Pancreas (tissue), 10 donors: ENCODE measurements around the gene NOS1AP. TPM values are rescaled to one million over a fixed set of nuclear protein-coding genes. Genes with fewer than 3 reads are reported as not detected.

Source experiments
- ATAC-seq, 4 donors: fragments of 200-7000 bp; cut with Tn5 transposase; one replicate each; pipeline versions ENCODE4 v1.8.0 to v1.9.1; 2020; ENCODE audit warnings: mild to moderate bottlenecking in 4 of 4, moderate library complexity in 4 of 4
- DNase-seq, 6 donors: peaks; one replicate each; pipeline ENCODE4 v3.0.0-alpha.2; 2020
- FAIRE-seq: peaks from 2 replicates; lab custom pipeline; 2012; peaks lifted over from hg19 to GRCh38; lab: Jason Lieb, UNC
- H3K27ac ChIP-seq, 4 donors: fragments of 200-600 bp; sonication (generic); 1 replicate in 3 of 4; 2 replicates in 1 of 4; pipeline versions ENCODE4 v1.5.0 to v1.8.0; 2020
- H3K27me3 ChIP-seq, 4 donors: fragments of 200-600 bp; one replicate each; pipeline ENCODE4 v1.8.0; 2021
- H3K36me3 ChIP-seq, 3 donors: fragments of 200-600 bp; sonication (generic) in 1 of 3; one replicate each; pipeline versions ENCODE4 v1.5.0 to v1.8.0; 2020 to 2021
- H3K4me1 ChIP-seq, 3 donors: fragments of 200-600 bp; one replicate each; pipeline ENCODE4 v1.8.0; 2021
- H3K4me3 ChIP-seq, 4 donors: fragments of 200-600 bp; sonication (generic) in 2 of 4; one replicate each; pipeline versions ENCODE4 v1.5.0 to v1.8.0; 2020 to 2021
- H3K9me3 ChIP-seq, 4 donors: fragments of 200-600 bp; one replicate each; pipeline ENCODE4 v1.8.0; 2021
- CTCF ChIP-seq, 4 donors: fragments of 200-600 bp; sonication (generic) in 3 of 4; IDR thresholded peaks; one replicate each; pipeline versions ENCODE4 v1.5.0 to v1.8.0; 2021; ENCODE audit warnings: antibody characterized with exemption in 4 of 4
- WGBS, 2 donors: extraction: QIAGEN DNeasy Blood & Tissue Kit; methylation state at CpG; one replicate each; pipeline ENCODE4 v1.1.7; 2013; 5-methylcytosine and 5-hydroxymethylcytosine counted together
- intact Hi-C, 3 donors: fragments of 100-400 bp; cut with DNase I; formaldehyde crosslinking; loops; one replicate each; pipeline versions ENCODE4 v1.11.1 to v1.14.2; 2022
- polyA plus RNA-seq, 2 donors: library from polyadenylated mRNA; stranded (reverse); fragments of 200-250 nt; gene quantifications; one replicate each; pipeline ENCODE4 v1.2.3, GENCODE V29; 2013
- total RNA-seq, 6 donors: library from RNA; stranded (reverse); fragmentation: NEBNext Ultra II Directional in 4 of 6; extraction: Animal tissue kit (Norgen Biotek cat#: 25700) in 4 of 6; gene quantifications; one replicate each; pipeline versions ENCODE4 v1.2.1 to v1.2.4, GENCODE V29; 2021 to 2023
- donor health status: healthy with polysubstance abuse.
- donor health status: DM: no; HTN: no; CAD: no; lungs with moderate emphysema.
- donor health status: DM: no; HTN: no; CAD: no.
- donor health status: control.
- donor health status: control.
- donor health status: Bipolar disorder and iron deficiency.
- donor health status: DM: yes; HTN: yes; CAD: no.
- donor health status: DM: no; HTN: no; CAD: no.
- donor health status: DM: no; HTN: no; CAD: no.
- donor health status: DM: yes; HTN: yes; CAD: no.

NOS1AP gene
- 1 to 10 TPM; 1.6 to 2.8 (median 1.8) TPM for total RNA-seq
- under 1 TPM; 0.40 to 0.87 TPM for polyA plus RNA-seq

- WGBS, 2 donors: 0 to 1% methylated on average over 52 to 95 of the region's 95 CpGs
- peak; percentile 82 to 96 (median 88) for DNase-seq
- Histone ChIP-seq H3K4me1 (peaks cover 0 to 9% (median 3%) of the 10 kb centered on the region in 3 donors), H3K4me3 (peak within 1 kb of the TSS; percentile 69 to 82 (median 75)), H3K27me3 (no peaks in the 10 kb centered on the region), H3K36me3 (no peaks in the 10 kb centered on the region), H3K9me3 (no peaks in the 10 kb centered on the region), H3K27ac (peak within 1 kb of the TSS in 3 of 4 donors; percentile 68 to 81 (median 80))
- no peak for FAIRE-seq
- peak; percentile 97 to 99 (median 98) for ATAC-seq
- no peak for TF ChIP-seq CTCF (IDR thresholded peaks at IDR 0.05)
- intact Hi-C loops: no loop called here
Observed at GRCh38 chr1:162069334-162070093, at the start of gene NOS1AP. TSS of gene NOS1AP (plus strand) at chr1:162069691. CDS start at chr1:162070178, 487 bp downstream.

GRCh38 chr1:162020150-162020549 lies 49.3 kb upstream of the NOS1AP start:
- Histone ChIP-seq H3K27me3 (peaks cover 0 to 4% (median 0%) of the 10 kb centered on the region in 4 donors), H3K4me3 (no peak overlapping the region), H3K4me1 (peaks cover 0 to 7% (median 0%) of the 10 kb centered on the region in 3 donors), H3K27ac (no peak overlapping the region), H3K9me3 (no peaks in the 10 kb centered on the region), H3K36me3 (no peaks in the 10 kb centered on the region)
- intact Hi-C loops: no loop called here
- no peak for FAIRE-seq
- DNase-seq: no peak
- no peak for TF ChIP-seq CTCF (IDR thresholded peaks at IDR 0.05)
- 40% methylated on average over 2 of the region's 2 CpGs for WGBS, 2 donors
- no peak for ATAC-seq

DNA sequence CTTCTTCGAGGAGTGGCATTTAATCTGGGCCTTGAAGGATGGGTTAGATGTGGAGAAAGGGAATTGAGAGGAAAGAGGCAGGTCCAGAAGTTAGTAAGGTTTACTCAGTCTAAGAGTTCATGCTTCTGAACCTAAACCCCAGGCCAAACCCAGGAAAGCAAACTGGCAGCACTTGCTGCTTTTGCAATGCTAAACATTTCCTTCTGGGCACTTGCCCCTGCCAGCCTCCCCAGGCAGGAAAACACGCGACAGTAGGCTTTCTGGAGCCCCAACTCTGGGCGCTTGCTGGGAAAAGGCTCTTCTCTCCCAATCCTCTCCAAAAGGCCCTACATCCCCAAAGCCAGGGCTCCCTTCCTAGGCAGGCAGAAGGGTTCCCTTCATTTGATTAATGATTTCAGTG lies 48.4 kb upstream of the NOS1AP start:
- DNase-seq (no peak), ATAC-seq (no peak), FAIRE-seq (no peak)
- no peak for TF ChIP-seq CTCF (IDR thresholded peaks at IDR 0.05)
- 93 to 95% methylated on average over 4 of the region's 4 CpGs for WGBS, 2 donors
- peaks cover 0 to 7% (median 0%) of the 10 kb centered on the region in 3 donors for H3K4me1 ChIP-seq
- H3K36me3 ChIP-seq: no peaks in the 10 kb centered on the region
- no peak overlapping the region for H3K27ac ChIP-seq
- H3K9me3 ChIP-seq: no peaks in the 10 kb centered on the region
- no peak overlapping the region for H3K4me3 ChIP-seq
- peaks cover 0 to 7% (median 0%) of the 10 kb centered on the region in 4 donors for H3K27me3 ChIP-seq
- intact Hi-C loops: no loop called here

GRCh38 chr1:162022626-162023025 lies 46.9 kb upstream of the NOS1AP start:
- WGBS, 2 donors: 84 to 85% methylated on average over 9 of the region's 9 CpGs
- no peak for TF ChIP-seq CTCF (IDR thresholded peaks at IDR 0.05)
- Histone ChIP-seq H3K27ac (no peak overlapping the region), H3K4me3 (no peak overlapping the region), H3K27me3 (peaks cover 0 to 13% (median 0%) of the 10 kb centered on the region in 4 donors), H3K36me3 (no peaks in the 10 kb centered on the region), H3K9me3 (no peaks in the 10 kb centered on the region), H3K4me1 (peaks cover 0 to 7% (median 0%) of the 10 kb centered on the region in 3 donors)
- intact Hi-C loops: no loop called here
- no peak for ATAC-seq
- FAIRE-seq: no peak
- DNase-seq: no peak

- H3K9me3 ChIP-seq: no peaks in the 10 kb centered on the region
- DNase-seq: no peak
- peak overlapping the region; percentile 30 to 63 (median 40) for H3K4me3 ChIP-seq
- WGBS, 2 donors: 30 to 36% methylated on average over 20 of the region's 20 CpGs
- intact Hi-C loops: no loop called here
- peaks cover 0 to 7% (median 0%) of the 10 kb centered on the region in 3 donors for H3K4me1 ChIP-seq
- ATAC-seq: no peak
- TF ChIP-seq CTCF (IDR thresholded peaks at IDR 0.05): no peak
- peak overlapping the region in 1 of 4 donors; percentile 15 for H3K27ac ChIP-seq
- H3K27me3 ChIP-seq: peaks cover 0 to 13% (median 2%) of the 10 kb centered on the region in 4 donors
- H3K36me3 ChIP-seq: no peaks in the 10 kb centered on the region
- no peak for FAIRE-seq
Observed at GRCh38 chr1:162023181-162023546, 46.3 kb upstream of the NOS1AP start.
